HCT116 (cell line): ENCODE results near the gene CUZD1. TPM values are rescaled to one million over a fixed set of nuclear protein-coding genes. Genes with fewer than 3 reads are reported as not detected.
A peak's percentile ranks its signal among the peaks of the same experiment; 100 is the strongest.

Experiments
- ATAC-seq: fragments of 200-7000 bp; cut with Tn5 transposase; 2 replicates; pipeline ENCODE4 v1.9.1; 2020; ENCODE audit warnings: mild to moderate bottlenecking, moderate library complexity
- BruUV-seq: library from RNA; stranded (reverse); fragments of 400-500 nt; replicated peaks from 2 replicates; lab custom pipeline; 2021; lab: Mats Ljungman, UMichigan
- CTCF ChIA-PET: fragments of 300-600 bp; sonication (Branson Sonifier 250); formaldehyde crosslinking; loops from one replicate; lab custom pipeline; 2021; ENCODE audit warnings: antibody characterized with exemption; lab: Charles Lee
- POLR2A ChIA-PET: fragments of 300-600, 350-600 bp; sonication (Branson Sonifier 250); formaldehyde crosslinking; loops from one replicate; lab custom pipeline; 2021; ENCODE audit warnings: antibody characterized with exemption; lab: Charles Lee
- RAD21 ChIA-PET, 2 experiments: fragments of 300-600 bp; sonication (Branson Sonifier 250); formaldehyde crosslinking; loops; one replicate each; lab custom pipeline; 2023; ENCODE audit warnings: low total read pairs in 2 of 2; ENCODE audit not compliant: uncharacterized antibody in 2 of 2, unreplicated experiment in 2 of 2, low non-redundant PET in 1 of 2; lab: Charles Lee
- DNase-seq: peaks from one replicate; pipeline ENCODE4 v3.0.0-alpha.2; 2010; ENCODE audit warnings: low read depth, low spot score
- H2AFZ ChIP-seq: fragments of 200-600 bp; shearing (Covaris generic), sonication (generic); 2 replicates; pipeline ENCODE4 v1.6.1; 2017; ENCODE audit warnings: low read depth, mixed run types, mixed read lengths, antibody characterized with exemption, low read length; ENCODE audit not compliant: poor library complexity, severe bottlenecking
- H3K27ac ChIP-seq: 2 replicates; pipeline ENCODE4 v1.5.1; 2012; ENCODE audit warnings: low read depth, low read length
- H3K27me3 ChIP-seq: fragments of 200-600 bp; sonication (generic); 2 replicates; pipeline ENCODE4 v1.6.1; 2016; ENCODE audit warnings: mixed run types, low read length, mixed read lengths; ENCODE audit not compliant: insufficient read depth
- H3K36me3 ChIP-seq, 2 experiments: fragments of 200-500 bp in 1 of 2; fragments of 200-600 bp in 1 of 2; sonication (Bioruptor generic) in 1 of 2; sonication (generic) in 1 of 2; 2 replicates each; pipeline versions ENCODE4 v1.5.1 to v1.6.1; 2014 to 2016; ENCODE audit warnings: low read length in 2 of 2, inconsistent platforms in 1 of 2, mixed read lengths in 1 of 2, mixed run types in 1 of 2; ENCODE audit not compliant: insufficient read depth in 2 of 2, control insufficient read depth in 1 of 2
- H3K4me1 ChIP-seq, 2 experiments: fragments of 200-600 bp in 1 of 2; sonication (generic) in 1 of 2; 2 replicates each; pipeline versions ENCODE4 v1.5.1 to v1.6.1; 2012 to 2017; ENCODE audit warnings: low read length in 2 of 2, inconsistent platforms in 1 of 2, mild to moderate bottlenecking in 1 of 2, mixed read lengths in 1 of 2, mixed run types in 1 of 2, moderate library complexity in 1 of 2; ENCODE audit not compliant: insufficient read depth in 2 of 2, control insufficient read depth in 1 of 2
- H3K4me2 ChIP-seq: fragments of 200-600 bp; sonication (generic); 2 replicates; pipeline ENCODE4 v1.6.1; 2017; ENCODE audit warnings: mixed run types, low read length, mixed read lengths
- H3K4me3 ChIP-seq, 2 experiments: fragments of 200-600 bp in 1 of 2; sonication (generic) in 1 of 2; replicated peaks in 1 of 2; 2 replicates each; pipeline ENCODE4 v1.5.1; 2011 to 2016; ENCODE audit warnings: low read length in 2 of 2, control low read depth in 1 of 2, low read depth in 1 of 2, mild to moderate bottlenecking in 1 of 2, mixed read lengths in 1 of 2, mixed run types in 1 of 2
- H3K79me2 ChIP-seq: fragments of 200-600 bp; sonication (generic); 2 replicates; pipeline ENCODE4 v1.6.1; 2017; ENCODE audit warnings: mild to moderate bottlenecking, mixed run types, low read length, moderate library complexity, mixed read lengths; ENCODE audit not compliant: insufficient read depth
- H3K9ac ChIP-seq: fragments of 200-600 bp; sonication (generic); 2 replicates; pipeline ENCODE4 v1.6.1; 2016; ENCODE audit warnings: low read length, mixed read lengths
- H3K9me2 ChIP-seq: fragments of 200-600 bp; sonication (generic), shearing (Covaris generic); 2 replicates; pipeline ENCODE4 v1.6.1; 2017; ENCODE audit warnings: mixed run types, mild to moderate bottlenecking, moderate library complexity; ENCODE audit not compliant: insufficient read depth
- H3K9me3 ChIP-seq, 2 experiments: fragments of 200-500 bp in 1 of 2; fragments of 200-600 bp in 1 of 2; sonication (Bioruptor generic) in 1 of 2; sonication (generic) in 1 of 2; 2 replicates each; pipeline ENCODE4 v1.6.1; 2014 to 2017; ENCODE audit warnings: low read length in 2 of 2, mixed read lengths in 2 of 2, inconsistent platforms in 1 of 2, low read depth in 1 of 2, mild to moderate bottlenecking in 1 of 2, mixed run types in 1 of 2, moderate library complexity in 1 of 2; ENCODE audit not compliant: control insufficient read depth in 1 of 2, insufficient read depth in 1 of 2
- H4K20me1 ChIP-seq: fragments of 200-600 bp; sonication (generic), shearing (Covaris generic); 2 replicates; pipeline ENCODE4 v1.6.1; 2017; ENCODE audit warnings: mixed run types, mild to moderate bottlenecking, moderate library complexity; ENCODE audit not compliant: insufficient read depth
- CBX3 ChIP-seq: IDR thresholded peaks from 2 replicates; pipeline ENCODE4 v1.6.1; 2012; ENCODE audit warnings: low read depth
- CEBPB ChIP-seq: IDR thresholded peaks from 2 replicates; pipeline ENCODE4 v1.6.1; 2012; ENCODE audit warnings: low read depth
- EGR1 ChIP-seq: IDR thresholded peaks from 2 replicates; pipeline ENCODE4 v1.6.1; 2012; ENCODE audit warnings: low read depth
- ELF1 ChIP-seq: IDR thresholded peaks from 2 replicates; pipeline ENCODE4 v1.6.1; 2012; ENCODE audit warnings: low read depth, borderline replicate concordance
- EZH2 ChIP-seq: fragments of 200-600 bp; sonication (generic); IDR thresholded peaks from 2 replicates; pipeline ENCODE4 v1.6.1; 2017; ENCODE audit warnings: antibody characterized with exemption, mixed run types
- EZH2phosphoT487 ChIP-seq: fragments of 200-600 bp; IDR thresholded peaks from 2 replicates; pipeline ENCODE4 v1.6.1; 2018; ENCODE audit warnings: antibody characterized with exemption, borderline replicate concordance
- FOSL1 ChIP-seq: IDR thresholded peaks from 2 replicates; pipeline ENCODE4 v1.6.1; 2012; ENCODE audit warnings: low read depth
- JUND ChIP-seq: IDR thresholded peaks from 2 replicates; pipeline ENCODE4 v1.6.1; 2012
- POLR2A ChIP-seq: IDR thresholded peaks from 2 replicates; pipeline ENCODE4 v1.7.0; 2011; ENCODE audit warnings: borderline replicate concordance; ENCODE audit not compliant: insufficient read depth, insufficient read length; ENCODE audit errors: extremely low read depth
- POLR2AphosphoS5 ChIP-seq: IDR thresholded peaks from 2 replicates; pipeline ENCODE4 v1.6.1; 2011; ENCODE audit warnings: mild to moderate bottlenecking, low read depth, low read length, moderate library complexity
- RAD21 ChIP-seq: IDR thresholded peaks from 2 replicates; pipeline ENCODE4 v1.6.1; 2012; ENCODE audit warnings: low read depth, mild to moderate bottlenecking
- SRF ChIP-seq: IDR thresholded peaks from 2 replicates; pipeline ENCODE4 v1.6.1; 2012; ENCODE audit warnings: low read depth
- TCF7L2 ChIP-seq: IDR thresholded peaks from 2 replicates; pipeline ENCODE4 v1.7.0; 2011; ENCODE audit warnings: borderline replicate concordance, inconsistent platforms; ENCODE audit not compliant: insufficient read depth, insufficient read length; ENCODE audit errors: extremely low read depth
- YY1 ChIP-seq: IDR thresholded peaks from 2 replicates; pipeline ENCODE4 v1.6.1; 2011; ENCODE audit warnings: low read length, low read depth, moderate library complexity, mild to moderate bottlenecking; ENCODE audit not compliant: insufficient replicate concordance; ENCODE audit errors: extremely low read depth
- ZFX ChIP-seq: fragments of 450-650 bp; IDR thresholded peaks from 2 replicates; pipeline ENCODE4 v1.6.1; 2017
- ZNF274 ChIP-seq: fragments of 200-500 bp; sonication (Bioruptor generic); IDR thresholded peaks from 2 replicates; pipeline ENCODE4 v1.6.1; 2014; ENCODE audit warnings: mild to moderate bottlenecking, low read depth, low read length, inconsistent platforms
- intact Hi-C: fragments of 100-400 bp; cut with micrococcal nuclease; formaldehyde crosslinking; loops from 2 replicates; pipeline ENCODE4 v1.10.0; 2022
- total RNA-seq: library from RNA; stranded (reverse); gene quantifications from one replicate; pipeline ENCODE4 v1.2.1, GENCODE V29; 2021; ENCODE audit not compliant: unreplicated experiment
- TF ChIP-seq, protein P1 (sequence below): IDR thresholded peaks from 2 replicates; pipeline ENCODE4 v1.6.1; 2012
- TF ChIP-seq, protein P2 (sequence below), 3 experiments: fragments of 200-600 bp in 1 of 3; sonication (generic) in 1 of 3; IDR thresholded peaks in 2 of 3; conservative IDR thresholded peaks in 1 of 3; 2 replicates each; pipeline ENCODE4 v1.5.1; 2012 to 2017; ENCODE audit warnings: low read depth in 2 of 3, low read length in 2 of 3, antibody characterized with exemption in 1 of 3, borderline replicate concordance in 1 of 3, control low read depth in 1 of 3, mild to moderate bottlenecking in 1 of 3, mixed read lengths in 1 of 3, mixed run types in 1 of 3, moderate library complexity in 1 of 3; ENCODE audit not compliant: insufficient read depth in 1 of 3

The CUZD1 gene
- total RNA-seq, 1 experiment from 2014 or later: 1.7 TPM

DNA sequence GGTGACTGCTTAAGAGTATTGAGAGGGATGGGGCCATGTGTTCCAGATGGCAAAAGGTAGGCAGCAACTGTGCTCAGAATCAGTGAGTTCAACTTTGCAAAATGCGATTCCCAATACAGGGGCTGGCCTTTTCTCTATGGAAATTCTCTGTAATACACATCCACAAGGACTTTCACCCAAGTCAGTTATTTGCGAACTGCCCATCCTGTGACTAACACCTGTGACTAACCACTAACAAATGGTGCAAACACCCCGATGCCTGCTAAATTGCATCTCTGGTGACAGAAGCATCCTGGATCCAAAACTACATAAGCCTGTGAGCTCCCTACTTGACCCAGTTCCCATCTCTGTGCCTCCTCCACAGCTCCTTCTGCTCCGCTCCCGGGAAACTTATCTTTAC, 9.0 kb upstream of the CUZD1 start:
- Histone ChIP-seq H3K4me1 (peaks cover 14 to 30% of the 10 kb centered on the region in 2 experiments; a peak in 3 of 4 replicates), H3K79me2 (peaks cover 21% of the 10 kb centered on the region; the same call in 1 of the 2 replicates)
- no peak for DNase-seq

More for the DNA sequence above, 9.0 kb upstream of the CUZD1 start:
- Histone ChIP-seq H3K36me3 (no peaks in the 10 kb centered on the region), H3K4me3 (no peak overlapping the region), H3K4me2 (peak overlapping the region; percentile 2; the same call in 1 of the 2 replicates), H2AFZ (no peak overlapping the region), H3K9ac (no peak overlapping the region), H3K27ac (no peak overlapping the region), H3K27me3 (peaks cover 30% of the 10 kb centered on the region), H3K9me3 (no peaks in the 10 kb centered on the region), H3K9me2 (no peaks in the 10 kb centered on the region), H4K20me1 (no peaks in the 10 kb centered on the region)
- intact Hi-C loops: no loop called here
- POLR2A ChIA-PET: no interaction called here
- peak; percentile 32; the same call in 1 of the 2 replicates for ATAC-seq
- RAD21 ChIA-PET: no interaction called here
- TSS peak; percentile 23 for BruUV-seq
- CTCF ChIA-PET: no interaction called here
- TF ChIP-seq EZH2 (no peak), ZFX (no peak), CBX3 (no peak), EGR1 (no peak), ZNF274 (no peak), POLR2A (no peak), TCF7L2 (no peak), FOSL1 (no peak), RAD21 (no peak), ELF1 (no peak), EZH2phosphoT487 (no peak), JUND (no peak), CEBPB (no peak), POLR2AphosphoS5 (no peak), SRF (no peak), YY1 (no peak)
- TF ChIP-seq, protein P1, sequence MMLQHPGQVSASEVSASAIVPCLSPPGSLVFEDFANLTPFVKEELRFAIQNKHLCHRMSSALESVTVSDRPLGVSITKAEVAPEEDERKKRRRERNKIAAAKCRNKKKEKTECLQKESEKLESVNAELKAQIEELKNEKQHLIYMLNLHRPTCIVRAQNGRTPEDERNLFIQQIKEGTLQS: no peak
- TF ChIP-seq, protein P2, sequence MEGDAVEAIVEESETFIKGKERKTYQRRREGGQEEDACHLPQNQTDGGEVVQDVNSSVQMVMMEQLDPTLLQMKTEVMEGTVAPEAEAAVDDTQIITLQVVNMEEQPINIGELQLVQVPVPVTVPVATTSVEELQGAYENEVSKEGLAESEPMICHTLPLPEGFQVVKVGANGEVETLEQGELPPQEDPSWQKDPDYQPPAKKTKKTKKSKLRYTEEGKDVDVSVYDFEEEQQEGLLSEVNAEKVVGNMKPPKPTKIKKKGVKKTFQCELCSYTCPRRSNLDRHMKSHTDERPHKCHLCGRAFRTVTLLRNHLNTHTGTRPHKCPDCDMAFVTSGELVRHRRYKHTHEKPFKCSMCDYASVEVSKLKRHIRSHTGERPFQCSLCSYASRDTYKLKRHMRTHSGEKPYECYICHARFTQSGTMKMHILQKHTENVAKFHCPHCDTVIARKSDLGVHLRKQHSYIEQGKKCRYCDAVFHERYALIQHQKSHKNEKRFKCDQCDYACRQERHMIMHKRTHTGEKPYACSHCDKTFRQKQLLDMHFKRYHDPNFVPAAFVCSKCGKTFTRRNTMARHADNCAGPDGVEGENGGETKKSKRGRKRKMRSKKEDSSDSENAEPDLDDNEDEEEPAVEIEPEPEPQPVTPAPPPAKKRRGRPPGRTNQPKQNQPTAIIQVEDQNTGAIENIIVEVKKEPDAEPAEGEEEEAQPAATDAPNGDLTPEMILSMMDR (IDR thresholded peaks at IDR 0.05 in 2 of 3, conservative IDR thresholded peaks at IDR 0.05 in 1 of 3; ENCODE audit: borderline replicate concordance in 1 of 3, insufficient read depth in 1 of 3, low read depth in 2 of 3, low read length in 2 of 3): no peak
